Measurements from ENCODE around the gene EPS8L1.

- TF ChIP-seq EZH2 (IDR thresholded peaks at IDR 0.05), result no peak
- TF ChIP-seq POLR2AphosphoS5 (IDR thresholded peaks at IDR 0.05; ENCODE audit: borderline replicate concordance, low read depth, low read length), result no peak
Observed at GRCh38 chr19:55089342-55089944, 13.8 kb downstream of the EPS8L1 start.
